Stimulated activated CD4-positive, alpha-beta T cell treated with anti-CD3 and anti-CD28 coated beads, Interleukin-4, amount 100 ng/mL, for 24 hours (primary cell): ENCODE measurements around the gene OR13J1.

ENCODE experiments used
- DNase-seq: peaks from one replicate; pipeline ENCODE4 v3.0.0-alpha.2; 2020

The OR13J1 gene

DNA sequence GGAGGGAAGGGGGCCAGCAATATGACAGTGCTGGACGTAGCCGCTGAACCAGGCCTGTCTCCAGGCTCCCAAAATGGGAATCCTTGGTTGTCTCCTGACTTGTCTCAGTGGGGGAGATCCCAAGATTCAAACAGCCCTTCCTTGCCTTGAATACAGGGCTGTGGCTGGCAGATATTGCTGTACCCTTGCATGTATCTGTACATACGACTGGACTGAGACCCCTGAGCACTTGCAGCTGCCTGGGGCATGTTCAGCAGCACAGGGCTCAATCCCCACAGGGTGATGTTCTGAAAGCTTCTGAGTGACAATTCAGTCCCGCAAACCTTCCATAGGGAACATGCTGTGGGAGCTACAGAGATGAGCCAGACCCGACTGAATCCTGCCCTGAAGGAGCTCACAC is 13.3 kb downstream of the OR13J1 start:
- no peak for DNase-seq

DNA sequence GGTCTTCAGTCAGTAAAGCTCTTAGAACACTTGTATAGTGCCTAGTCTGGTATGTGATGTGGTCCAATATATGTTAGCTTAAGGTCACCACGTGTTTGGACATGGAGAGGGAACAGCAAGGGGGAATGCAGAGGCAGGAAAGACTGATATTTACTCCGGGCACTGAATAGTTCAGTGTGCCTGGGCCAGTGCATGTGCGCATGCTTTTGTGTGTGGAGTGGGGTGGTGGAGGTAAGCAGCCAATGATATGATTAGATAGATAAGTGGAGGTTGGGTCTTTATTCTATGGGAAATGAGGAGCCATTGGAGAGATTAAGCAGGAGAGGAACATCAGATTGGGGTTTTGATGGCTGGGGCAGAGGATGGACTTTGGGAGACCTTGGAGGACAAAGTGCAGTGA is 14.0 kb downstream of the OR13J1 start:
- no peak for DNase-seq

DNA sequence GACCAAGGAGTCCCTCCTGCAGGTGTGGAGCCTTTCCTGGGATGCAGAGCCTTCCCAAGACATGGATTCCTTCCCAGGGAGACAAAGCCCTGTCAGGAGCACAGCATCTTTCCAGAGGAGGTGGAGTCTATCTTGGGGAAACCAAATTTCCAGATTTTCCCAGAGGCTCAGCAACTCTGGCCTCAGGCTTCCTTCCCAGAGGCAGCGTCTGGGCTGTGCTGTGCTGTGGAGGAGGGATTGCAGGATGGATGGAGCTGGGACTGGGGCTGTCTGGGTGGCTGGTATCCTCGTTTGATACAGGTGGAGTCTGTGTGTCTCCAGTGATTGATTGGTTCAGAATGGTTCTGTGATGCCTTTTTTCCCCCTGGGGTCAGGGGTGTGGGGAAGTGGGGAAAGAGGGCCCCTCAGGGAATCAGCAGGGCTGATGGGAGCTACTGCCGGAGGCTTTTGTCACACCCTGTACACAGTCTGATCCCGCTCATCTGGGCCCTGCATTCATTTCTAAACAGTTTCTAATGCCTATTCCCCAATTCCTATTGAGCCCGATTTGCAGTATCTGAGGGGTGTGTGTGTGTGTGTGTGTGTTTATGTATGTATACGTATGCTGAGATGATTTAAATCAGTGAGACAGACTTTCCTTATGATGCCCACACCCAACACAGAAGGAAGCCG is 16.0 kb downstream of the OR13J1 start:
- no peak for DNase-seq

DNA sequence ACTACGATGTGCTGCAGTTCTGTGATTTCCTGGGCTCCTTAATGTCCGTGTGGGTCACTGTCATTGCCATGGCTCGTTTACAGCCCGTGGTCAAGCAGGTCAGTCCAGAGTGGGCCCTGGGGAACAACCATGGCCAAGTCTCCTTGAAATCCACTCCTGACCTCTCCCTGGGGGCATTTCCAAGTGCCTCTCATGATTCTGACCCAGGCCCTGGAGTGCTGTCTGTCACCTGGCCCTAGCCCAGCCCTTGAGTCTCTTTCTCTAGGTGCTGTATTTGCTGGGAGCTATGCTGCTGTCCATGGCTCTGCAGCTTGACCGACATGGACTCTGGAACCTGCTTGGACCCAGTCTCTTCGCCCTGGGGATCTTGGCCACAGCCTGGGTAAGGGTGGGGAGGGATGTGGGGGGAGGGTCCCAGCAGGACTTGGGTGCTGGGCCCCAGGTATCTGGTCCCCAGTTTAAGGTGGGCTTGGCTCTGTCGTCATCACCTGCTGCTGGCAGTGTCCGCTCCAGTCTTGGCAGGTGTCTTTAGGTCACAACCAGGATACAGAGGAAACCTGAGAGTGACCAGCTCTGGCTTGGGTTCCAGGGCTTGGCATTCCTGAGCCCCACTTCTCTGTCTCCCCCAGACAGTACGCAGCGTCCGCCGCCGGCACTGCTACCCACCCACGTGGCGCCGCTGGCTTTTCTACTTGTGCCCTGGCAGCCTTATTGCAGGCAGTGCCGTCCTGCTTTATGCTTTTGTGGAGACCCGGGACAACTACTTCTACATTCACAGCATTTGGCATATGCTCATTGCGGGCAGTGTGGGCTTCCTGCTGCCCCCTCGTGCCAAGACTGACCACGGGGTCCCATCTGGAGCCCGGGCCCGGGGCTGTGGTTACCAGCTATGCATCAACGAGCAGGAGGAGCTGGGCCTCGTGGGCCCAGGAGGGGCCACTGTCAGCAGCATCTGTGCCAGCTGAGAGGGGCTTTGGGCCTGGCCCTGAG is 17.0 kb downstream of the OR13J1 start:
- no peak for DNase-seq

DNA sequence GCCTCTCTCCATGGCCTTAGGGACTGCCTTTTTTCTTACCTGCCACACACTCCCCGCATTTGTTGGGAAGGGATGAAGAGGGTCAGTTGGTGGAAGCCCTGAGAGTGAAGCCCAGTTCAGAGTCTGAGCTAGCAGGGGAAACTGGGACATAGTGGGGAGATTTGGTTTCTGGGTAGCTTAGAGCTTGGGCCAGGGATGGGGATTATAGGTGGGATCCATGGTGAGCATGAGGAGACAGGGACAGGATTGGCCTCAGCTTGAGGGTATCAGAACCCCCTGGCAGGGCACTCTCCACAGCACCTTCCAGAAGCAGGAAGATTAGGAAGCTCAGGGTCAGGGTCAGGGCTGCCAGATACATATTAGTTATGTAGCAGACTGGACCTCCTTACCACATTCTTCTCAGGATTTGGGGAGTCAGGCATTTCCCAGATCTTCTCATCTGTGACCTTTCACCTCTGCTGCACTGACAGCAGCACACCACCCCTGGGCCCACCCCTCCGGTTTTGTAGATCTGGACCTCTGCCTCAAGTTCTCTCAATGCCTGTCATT is 17.9 kb downstream of the OR13J1 start:
- no peak for DNase-seq

DNA sequence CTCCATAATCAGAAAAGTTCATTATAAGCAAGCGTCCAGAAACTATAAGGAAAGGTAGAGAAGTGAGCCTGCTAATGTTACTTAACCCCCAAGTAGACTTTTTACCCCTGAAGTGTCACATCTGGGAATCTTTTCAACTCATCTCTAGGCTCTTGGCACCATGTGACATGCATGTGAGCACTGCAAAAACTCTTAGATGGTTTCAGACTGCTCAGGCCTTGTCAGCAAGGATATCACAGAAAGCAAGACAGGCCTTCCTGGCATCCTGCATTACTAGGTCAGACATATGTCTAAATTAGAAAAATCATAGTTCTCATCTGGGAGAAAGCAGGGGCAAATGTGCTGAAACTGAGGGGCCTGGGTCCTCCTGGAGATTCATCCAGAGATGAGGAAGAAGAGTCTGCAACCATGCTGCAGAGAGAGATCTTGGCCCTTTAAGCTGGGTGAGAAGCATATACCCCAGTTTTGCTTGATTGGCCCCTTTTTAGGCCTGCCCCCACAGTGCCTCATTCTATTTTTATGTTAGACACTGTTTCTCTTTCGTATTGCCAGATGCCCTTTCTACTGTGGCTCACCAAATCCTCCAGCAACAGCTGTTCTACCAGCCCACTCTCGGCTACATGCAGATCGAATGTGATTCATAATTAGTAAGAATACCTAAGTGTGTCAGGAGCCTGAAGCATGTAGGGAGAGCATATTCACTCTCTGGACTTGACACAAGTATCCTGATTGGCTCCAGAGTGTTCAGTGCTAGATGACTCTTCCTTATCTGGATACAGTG is 22.2 kb downstream of the OR13J1 start:
- peak; percentile 42 for DNase-seq

DNA sequence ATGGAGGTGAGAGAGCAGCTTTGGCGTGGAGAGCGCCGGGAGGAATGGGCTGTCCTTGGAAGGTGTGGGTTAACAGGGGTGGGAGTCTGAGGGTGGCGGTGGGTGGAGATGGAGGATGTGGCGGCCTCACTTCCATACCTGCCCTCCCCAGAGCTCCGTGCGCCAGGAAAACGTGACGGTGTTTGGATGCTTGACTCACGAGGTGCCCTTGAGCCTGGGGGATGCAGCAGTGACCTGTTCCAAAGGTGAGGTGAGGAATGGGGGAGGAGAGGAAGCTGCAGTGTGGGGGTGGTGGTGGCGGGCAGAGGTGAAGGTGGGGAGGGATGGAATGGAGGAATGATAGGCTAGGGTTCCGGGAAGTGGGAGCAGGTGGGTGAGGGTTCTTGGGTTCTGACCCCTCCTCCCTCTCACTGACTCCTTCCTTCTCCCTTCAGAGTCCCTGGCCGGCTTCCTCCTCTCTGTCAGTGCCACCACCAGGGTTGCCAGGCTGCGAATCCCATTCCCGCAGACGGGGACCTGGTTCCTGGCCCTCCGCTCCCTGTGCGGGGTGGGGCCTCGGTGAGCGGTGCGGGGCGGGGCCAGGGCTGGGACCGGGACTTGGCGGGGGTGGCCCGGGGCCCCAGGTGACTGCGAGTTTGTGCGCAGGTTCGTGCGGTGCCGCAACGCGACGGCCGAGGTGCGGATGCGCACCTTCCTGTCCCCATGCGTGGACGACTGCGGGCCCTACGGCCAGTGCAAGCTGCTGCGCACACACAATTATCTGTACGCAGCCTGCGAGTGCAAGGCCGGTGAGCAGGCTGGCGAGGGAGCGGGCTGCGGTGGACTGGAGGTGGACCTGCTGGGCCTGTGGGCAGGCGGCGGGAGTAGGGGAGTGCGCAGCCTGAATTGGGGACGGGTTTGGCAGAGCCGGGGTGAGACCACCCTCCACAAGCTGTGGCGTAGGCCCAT is 24.1 kb downstream of the OR13J1 start:
- DNase-seq = no peak

DNA sequence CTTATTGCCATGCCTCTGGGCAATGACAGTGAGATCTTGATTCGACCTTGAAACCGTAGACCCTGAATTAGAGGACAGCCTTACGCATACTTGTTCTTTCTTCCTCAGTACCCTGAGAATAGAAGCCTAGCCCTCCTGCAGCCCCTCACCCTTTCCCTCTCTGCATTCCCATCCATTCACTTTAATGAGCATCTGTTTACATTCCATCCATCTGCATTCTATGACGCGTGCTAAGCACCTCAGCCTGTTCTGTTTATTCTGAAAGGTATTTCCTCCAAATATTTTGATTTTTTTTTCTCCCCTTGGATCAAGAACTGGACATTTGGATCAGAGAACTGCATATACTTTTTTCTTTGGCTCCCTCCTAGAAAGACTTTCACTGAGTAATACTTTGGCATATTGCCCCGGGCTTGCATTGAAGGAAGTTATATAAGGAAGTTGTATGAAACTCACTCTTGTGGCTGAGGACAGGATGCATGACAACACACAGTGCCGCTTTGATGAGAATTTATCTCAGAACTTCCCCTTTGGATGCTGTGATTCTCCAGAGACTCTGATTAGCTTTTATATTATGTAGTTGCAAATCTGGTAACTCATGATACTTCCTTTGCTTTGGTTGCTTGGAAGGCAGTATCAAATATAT is 25.5 kb downstream of the OR13J1 start:
- peak; percentile 11 for DNase-seq

DNA sequence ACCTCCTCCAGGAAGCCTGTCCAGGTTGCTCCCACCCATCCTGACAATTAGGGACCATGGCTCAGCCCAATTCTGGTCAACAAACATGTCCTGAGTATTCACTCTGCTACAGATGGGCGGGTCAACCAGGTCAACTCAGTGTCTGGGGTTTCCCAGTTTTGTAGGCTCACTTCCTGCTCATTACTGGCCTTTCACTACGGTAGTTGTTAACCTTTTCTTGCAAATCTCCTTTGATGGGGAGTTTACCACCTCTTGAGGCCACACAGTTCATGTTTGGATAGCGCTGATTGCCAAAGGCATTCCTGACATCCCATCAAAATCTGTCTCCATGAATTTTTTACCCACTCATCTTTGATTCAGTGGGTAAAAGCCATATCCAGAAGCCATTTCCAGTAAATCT is 27.4 kb downstream of the OR13J1 start:
- no peak for DNase-seq

DNA sequence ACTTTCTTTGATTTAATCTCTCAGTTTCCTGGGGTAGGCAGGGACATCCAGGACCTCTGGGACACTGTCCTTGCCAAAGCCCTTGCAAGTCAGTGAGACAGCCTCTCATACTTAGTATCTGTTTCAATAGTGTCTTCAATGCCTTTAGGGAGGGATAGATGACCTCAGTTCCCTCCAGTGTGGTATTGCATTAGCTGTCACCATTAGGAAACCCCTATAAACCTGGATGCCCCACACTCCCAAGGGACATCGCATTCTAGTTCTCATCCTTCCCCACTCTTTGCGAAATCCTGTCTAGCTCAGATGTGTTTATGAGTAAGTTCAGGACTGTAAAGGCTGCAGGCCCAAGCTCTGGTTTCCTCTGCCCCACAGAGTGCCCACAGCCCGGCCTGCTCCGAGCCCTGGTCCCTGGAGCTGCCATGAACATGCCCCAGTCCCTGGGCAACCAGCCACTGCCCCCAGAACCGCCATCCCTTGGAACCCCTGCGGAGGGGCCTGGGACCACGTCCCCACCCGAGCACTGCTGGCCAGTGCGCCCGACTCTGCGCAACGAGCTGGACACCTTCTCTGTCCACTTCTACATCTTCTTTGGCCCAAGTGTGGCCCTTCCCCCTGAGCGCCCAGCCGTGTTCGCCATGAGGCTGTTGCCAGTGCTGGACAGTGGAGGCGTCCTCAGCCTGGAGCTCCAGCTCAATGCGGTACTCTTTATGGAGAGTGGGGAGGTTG is 28.0 kb downstream of the OR13J1 start:
- no peak for DNase-seq

DNA sequence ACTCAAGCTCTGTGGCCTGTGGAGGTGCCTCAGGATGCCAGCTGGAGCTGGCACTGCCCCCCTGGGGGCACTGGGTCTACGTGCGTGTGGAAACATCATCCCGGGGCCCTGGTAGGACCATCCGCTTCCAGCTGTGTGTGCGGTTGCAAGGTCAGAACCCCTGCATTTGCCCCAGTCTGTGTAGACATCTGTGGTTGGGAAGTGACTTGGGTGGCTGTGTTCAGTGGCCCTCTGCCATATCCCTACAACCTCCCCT is 28.6 kb downstream of the OR13J1 start:
- DNase-seq = no peak

DNA sequence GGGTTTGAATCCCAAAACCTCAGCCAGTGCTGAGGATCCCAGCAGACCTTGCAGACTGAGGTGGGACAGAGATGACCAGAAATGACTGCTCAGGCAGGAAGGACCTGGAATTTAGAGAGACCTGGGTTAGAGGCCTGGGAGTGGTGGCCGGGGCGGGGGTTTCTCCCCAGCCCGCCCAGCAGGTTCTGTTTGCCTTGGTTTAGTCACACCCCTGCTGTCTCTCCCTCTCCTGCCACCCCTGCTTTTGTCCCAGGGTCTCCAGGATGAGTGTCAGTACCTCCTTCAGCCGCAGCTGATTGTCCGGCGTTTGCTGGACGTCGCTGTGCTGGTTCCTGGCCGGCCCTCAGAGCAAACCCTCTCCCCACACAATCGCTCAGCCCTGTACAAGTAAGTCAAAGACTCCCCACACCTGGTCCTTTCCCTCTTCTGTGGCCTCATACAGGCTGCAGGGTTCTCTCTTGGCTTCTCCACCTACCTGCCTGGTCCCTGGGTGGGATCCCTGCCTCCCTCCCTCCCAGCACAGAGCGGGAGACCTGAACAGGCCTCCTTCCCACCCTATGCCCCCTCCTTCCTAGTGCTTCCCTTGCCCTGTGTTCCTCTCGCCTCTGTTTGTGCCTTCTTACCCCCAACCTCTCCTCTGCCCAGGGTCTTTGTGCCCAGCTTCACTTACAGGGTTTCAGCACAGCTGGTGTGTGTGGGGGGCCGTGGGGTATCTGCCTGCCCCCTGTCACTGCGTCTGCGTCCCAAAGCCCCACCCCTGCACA is 29.1 kb downstream of the OR13J1 start:
- DNase-seq = no peak

DNA sequence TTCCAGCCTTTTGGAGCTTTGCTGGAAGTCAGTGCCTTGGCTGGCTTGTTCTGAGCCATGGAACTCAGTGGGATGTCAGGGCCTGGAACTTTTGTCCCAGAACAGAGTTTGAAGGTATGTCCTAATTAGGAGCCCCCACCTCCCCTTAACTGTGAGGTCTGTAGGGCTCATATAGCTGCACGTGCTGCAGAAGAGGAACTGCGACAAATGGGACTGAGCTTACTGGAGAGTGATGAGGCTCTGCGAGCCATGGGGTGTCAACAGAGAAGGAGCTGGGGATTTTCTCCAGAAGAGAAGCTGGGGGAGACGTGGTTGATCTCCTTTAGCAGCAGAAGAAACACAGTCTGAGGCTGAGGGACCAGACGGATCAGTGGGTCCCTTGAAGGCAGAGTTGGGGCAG is 30.3 kb downstream of the OR13J1 start:
- no peak for DNase-seq

DNA sequence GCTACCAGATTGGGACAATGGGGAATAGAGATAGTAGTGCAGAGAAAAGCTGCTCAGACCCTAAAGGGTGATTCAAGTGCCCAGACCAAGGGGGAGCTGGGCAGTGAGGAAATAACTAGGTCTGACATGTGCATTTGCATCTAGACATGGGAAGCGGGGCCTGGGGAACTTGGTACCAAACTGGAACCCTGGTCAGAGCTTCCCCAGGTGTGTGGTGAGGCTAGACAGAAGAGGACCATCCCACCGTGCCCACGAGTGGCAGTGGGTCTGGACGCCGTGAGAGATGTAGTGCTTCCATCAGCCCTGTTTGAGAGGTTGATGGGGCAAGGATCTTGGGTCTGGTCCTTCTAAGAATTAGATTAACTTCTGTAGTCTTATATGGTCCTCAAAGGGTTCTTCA is 33.6 kb downstream of the OR13J1 start:
- no peak for DNase-seq

DNA sequence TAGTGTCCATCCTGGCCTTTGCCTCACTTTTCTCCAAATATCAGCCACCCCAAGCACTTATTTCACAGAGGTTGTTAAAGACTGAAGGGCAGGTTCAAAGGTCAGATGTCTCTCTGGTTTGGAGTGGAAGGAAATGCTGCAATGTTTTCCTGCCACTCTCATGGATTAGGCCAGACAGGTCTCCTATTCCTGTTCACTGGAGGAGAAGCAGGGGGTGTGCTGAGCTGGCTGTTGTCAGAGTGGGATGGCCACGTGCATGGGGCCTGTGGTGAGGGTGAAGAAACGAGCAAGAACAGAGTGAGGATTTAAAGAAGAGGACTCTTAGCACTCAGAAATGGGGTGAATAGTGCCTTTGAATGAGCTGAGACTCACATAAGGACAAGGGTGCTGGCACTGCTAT is 34.4 kb downstream of the OR13J1 start:
- no peak for DNase-seq

DNA sequence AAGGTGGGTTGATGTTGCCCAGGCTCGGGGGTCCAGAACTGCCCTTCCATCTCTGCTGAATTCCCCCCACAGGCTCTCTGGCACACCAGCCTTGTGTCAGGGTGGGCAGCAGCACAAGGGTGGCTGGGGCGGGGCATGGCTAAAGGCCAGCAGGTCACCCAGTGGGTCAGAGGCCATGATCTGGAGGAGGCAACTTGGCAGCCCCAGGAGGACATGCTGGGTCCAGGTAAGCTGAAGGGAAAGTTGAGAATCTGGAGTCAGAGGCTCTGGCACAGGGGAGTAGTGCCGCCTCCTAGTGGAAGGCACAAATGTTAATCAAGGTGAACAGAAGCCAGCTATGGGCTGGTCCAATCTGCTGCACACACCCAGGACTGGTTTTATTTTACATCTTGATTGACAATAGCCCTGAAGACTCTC is 35.0 kb downstream of the OR13J1 start:
- DNase-seq = no peak

DNA sequence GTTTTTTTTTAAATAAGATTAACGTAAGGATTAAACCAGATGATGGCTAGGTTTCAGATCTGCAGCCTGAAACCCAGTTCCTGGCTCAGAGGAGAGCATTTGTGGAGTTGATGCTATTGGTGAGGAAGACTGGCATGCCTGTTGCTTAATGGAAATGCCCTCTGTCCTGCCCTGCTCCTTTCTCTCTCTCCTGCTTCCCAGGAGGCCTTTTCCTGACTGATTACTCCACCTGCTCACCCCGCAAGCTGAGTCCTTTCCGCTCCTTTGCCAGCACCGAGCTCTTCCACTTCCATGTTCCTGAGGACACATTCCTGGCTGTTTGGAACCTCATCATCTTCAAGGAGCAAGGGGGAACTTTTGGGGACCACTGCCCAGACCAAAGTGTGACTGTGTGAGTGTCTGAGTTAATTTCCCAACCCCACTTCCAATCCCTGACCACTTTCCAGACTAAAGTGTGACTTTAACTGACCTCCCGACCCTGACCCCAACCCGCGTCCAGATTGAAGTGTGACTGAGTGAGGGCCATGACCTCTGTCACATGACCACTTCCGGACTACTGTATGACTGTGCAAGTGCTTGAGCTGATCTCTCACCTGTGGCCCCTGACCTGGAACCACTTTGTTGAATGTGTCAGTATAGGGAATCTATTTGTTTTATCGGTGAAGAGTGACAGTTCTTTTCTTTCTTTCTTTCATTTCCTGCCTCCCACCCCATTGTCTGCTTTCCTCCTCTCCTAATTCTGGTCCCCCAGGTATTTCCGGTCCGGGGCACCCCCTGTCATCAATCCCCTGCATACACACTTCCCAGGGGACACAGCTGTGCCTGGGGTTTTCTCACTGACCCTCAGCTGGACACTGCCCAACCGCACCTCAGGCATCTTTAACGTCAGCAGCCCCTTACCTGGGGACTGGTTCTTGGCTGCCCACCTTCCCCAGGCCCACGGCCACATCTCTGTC is 35.7 kb downstream of the OR13J1 start:
- no peak for DNase-seq

DNA sequence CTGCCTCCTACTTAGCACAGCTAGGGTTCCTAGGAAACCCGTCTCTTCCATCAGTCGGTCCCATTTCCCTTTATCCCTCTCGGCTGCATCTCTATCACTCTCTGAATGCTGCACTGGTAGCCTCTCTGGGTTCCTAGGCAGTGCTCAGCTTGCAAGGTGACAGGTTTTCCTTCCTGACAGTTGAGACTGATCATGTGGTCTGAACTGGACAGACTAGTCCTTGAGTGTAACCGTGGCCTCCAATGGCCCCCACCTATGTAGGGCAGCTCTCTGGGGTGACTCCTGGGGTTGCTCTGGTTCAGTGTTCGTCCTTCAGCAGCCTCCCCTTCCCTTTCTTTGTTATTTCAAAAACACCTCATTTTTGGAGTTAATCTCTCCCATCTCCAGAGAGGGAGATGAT is 37.4 kb downstream of the OR13J1 start:
- no peak for DNase-seq

DNA sequence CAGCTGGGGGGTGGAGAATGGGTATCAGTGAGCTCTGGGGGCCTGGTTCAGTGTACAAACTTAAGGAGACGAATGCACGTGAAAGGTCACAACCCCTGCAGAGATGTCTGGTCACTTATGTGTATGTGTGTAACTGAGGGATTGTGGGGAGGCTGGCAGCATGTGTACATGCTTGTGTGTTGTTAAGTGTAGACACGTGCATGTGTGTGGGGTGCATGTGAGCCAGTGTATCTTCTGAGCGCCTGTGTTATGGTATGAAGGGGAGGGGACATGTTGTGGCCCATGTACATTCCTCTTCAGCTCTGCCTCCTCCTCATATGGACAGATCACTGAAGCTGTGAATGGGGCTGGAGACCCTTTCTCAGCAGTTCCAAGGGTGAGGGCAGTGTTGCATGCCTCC is 39.2 kb downstream of the OR13J1 start:
- DNase-seq = no peak
